GM19043 (cell line): Measurements from ENCODE around the gene ADPRS.

ENCODE experiments used
- ATAC-seq: cut with Tn5 transposase; IDR thresholded peaks from one replicate; pipeline ENCODE4 v1.9.1; 2021; ENCODE audit warnings: low read depth; ENCODE audit not compliant: unreplicated experiment

Gene ADPRS

DNA sequence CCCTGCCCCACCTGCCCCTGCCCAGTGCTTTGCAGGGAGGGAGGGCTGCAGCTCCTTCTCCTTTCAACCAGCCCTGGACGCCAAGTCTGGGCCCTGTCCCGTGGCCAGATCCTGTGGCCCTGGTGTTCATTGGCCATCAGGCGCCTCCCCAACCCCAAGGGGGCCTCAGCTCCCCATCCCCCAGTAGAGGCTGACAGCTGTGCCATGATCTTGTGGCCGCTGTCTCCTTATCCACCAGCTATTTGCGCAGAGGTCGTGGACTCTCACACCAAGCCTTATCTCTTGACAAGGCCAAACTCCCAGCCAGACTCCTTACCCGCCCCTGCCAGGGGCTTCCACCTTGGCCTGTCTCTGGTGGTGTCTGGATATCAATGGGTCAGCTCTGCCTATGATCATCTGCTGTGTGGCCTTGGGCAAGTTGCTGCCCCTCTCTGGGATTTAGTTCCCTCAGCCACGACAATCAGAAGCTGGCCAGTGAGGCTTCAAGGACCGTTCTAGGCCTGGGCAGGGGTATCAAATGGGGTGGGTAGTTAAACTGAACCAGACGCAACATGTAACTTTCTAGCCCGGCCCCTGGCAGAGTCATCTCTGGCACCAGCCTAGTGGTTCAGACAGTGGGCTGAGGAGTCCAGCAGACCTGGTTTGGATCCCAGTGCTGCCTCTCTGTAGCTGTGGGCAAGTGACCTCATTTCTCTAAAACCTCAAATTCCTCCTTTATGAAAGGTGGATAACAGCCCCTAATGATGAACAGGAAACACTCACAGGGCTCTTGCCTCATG lies 39.6 kb downstream of the ADPRS start:
- no peak for ATAC-seq

DNA sequence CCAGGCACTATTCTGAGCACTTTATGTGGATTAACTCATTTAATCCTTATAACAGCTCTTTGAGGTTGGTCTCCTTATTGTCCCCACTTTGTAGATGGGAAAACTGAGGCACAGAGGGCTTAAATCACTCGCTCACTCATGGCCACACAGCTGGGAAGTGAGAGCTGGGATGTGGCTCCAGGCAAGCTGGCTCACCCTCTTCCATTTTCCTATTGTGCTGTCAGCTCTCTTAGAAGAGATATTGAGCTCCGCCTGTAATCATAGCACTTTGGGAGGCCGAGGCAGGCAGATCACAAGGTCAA lies 40.2 kb downstream of the ADPRS start:
- no peak for ATAC-seq

DNA sequence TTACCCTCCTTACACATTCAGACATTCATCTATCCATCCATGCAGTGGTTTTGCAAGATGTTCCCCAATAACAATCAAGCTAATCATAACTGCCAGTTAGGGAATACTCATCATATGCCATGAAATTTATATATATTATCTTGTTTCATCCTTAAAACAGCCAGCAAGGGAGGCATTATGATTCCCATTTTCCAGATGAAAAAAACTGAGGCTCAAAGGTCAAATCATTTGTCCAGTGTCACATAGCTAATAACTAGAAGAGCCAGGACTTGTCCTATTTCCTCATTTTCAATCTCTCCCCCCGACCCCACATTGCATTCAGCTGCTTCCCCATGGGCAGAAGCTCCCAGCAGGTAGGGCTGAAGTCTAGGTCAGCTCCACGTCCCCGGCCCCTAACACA lies 43.3 kb downstream of the ADPRS start:
- ATAC-seq: no peak

DNA sequence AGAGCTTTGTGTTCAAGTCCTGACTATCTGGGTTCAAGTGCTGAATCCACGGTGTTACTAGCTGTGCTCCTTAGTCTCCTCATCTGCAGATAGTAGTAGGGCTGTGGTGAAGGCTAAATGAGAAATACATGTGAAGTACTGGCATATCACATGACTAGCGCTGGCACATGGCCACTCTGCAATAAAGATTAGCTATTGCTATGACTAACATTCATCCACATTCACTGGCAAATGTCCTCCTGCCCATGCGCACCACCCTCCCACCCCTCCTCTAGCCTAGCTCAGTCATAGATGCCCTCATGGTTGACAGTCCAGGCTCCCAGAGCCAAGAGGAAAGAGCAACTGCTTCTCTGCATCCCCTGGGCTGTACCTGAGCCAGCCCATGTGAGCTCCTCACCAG lies 44.8 kb downstream of the ADPRS start:
- ATAC-seq: no peak

DNA sequence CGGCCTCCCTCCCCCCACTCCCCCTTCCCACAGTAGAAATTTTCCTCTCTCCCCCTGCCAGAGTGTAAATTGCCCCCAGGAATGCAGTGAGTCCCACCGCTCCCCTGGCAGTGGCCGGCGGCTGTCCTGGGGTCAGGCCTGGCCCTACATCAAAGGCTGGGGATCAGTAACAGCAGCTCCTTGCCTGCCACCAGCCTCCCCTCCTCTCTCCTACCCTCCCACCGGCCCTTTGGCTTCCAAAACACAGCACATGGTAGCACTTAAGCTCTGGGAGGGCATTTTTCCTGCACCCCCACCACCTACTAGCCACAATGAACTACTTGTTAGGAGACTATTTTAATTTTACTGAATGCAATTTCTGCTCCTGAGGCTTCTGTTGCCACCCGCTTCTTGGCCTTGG lies 45.3 kb downstream of the ADPRS start:
- ATAC-seq: no peak

DNA sequence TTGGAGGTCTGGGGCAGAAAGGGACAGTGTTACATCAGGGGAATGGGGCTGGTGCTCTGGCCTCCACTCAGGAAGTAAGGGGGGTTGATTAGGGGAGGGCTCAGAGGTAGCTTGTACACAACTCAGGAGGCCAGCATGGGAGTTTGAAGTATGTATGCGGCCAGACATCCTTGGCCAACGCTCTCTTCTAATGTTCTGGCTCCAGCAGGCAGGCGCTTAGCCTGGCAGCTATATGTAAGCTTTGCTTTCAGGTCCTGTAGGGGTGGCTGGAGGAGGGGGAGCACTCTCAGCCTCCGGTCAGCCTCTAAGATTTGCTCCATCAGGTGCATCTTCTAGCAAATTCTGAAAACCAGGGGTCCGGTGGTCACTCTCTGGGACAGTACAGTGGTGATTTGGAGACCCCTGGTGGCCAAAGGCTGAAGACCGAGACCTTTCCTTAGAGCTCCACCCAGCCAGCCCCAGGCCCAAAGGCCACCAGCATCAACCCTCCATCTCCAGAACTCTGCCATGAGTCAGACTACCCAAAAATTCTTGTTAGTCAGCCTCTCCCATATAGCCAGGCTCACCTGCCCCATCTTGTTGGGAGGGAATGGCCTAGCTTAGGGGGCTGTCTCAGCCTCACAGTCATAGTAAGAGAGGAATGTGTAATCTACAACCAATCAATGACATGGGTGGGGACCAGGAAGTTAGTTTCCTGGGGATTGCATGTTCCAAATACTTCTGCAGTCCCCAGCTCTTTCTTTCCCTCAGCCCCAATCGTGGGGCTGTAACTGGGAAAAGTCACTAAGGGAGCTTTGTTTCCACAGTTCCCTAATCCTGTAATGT lies 46.0 kb downstream of the ADPRS start:
- ATAC-seq: no peak

DNA sequence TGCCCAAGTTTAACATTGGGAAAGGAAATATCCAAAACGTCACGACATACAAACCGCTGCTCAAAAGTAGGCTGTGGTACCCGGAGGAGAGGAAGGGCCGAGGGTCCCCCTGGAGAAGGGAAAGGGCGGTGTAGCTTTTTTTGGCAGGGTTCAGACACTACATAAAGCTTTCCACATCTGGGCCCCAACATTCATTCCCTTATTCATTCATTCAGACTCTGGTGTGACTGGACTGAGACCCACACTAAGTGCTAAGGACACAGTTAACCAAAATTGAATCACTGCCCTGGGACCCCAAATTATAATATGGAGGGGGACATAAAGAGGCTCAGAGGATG lies 46.6 kb downstream of the ADPRS start:
- no peak for ATAC-seq

DNA sequence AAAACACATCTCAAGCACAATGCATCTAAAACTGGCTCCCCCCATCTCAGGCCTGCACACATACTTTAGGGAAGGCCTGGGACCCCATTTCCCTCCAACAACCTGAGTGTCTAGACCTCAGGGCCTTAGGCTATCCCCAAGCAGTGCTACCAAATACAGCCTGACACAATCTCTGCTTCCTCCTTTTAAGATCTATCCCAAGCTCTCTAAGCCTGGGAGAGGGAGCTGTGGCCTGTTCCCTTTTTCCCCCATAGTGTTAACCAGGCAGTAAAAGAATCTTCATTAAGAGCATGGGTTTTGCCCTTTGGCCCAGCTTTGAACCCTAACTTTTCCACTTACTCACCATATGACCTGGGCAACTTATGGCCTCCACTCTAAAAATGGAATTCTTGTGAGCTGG lies 47.1 kb downstream of the ADPRS start:
- no peak for ATAC-seq

DNA sequence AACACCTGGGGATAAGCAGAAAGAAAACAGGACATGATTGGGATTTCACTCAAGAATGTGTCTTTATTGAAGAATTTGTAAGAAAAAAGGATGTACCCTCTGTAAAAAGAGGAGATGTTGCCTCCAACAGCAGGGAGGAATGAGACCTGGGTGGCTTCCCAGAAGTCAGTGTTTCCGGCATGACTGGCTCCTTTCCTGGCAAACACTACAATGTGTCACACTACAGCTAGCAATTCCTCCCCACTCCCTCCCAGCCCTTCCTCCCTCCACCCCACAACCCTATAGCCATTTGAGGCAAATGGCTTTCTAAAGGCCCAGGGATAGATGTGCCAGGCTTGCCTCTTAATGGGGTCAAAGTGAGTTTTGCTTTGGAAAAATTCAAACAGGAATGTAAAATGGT lies 47.8 kb downstream of the ADPRS start:
- ATAC-seq: no peak

DNA sequence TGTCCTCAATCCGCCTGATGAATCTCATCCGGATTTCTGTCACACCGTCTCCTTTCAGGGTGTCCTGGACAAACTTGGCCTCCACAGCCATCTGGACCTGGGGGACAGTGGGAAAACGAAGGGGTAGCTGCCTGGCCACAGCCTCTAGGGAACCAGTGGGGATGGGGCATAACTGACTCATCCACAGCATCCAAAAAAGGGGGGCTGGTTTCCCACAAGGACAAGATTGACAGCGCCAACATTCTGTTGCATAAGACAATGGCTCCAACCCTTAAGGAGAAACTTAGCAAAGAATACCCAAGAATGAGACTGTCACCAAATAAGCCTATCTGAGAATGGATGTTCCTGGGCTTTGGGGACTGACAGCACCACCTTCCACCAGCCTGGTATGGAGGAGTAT lies 48.5 kb downstream of the ADPRS start:
- ATAC-seq: no peak

DNA sequence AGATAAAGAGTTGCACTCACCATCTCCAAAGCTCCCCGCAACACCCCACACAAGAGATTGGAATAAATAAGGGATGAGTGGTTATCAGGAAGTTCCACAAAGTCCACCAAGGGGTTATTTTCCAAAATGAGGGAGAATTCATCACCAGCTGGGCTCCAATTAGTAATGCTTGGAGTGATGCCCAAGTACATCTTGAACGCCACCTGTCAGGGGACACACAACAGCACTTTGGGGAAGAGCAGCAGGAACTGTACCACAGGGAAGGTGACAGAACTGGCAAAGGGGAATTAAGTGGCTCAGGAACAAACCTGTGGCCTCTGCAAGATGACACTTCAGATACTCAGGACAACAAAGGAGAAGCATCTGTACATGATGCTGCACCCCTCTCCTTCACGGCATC lies 49.1 kb downstream of the ADPRS start:
- ATAC-seq: no peak

DNA sequence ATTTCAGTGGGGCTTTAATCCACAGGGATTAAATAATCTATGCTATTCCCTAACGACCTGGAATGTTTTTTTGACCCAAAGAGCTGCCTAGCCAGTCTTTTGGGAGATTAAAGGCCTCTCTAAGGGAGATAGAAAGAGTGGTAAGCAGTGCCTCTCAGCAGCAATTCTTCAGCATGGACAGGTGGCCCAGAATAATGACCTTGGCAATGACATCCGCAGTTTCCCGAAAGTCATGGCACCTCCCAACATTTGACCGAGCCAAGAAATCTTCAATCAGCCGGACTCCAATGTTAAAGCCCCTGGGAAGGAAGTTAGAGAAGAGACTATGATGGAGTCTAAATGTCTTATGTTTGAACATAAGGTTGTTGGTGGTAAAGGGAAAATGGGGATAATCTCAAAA lies 50.8 kb downstream of the ADPRS start:
- ATAC-seq: no peak

DNA sequence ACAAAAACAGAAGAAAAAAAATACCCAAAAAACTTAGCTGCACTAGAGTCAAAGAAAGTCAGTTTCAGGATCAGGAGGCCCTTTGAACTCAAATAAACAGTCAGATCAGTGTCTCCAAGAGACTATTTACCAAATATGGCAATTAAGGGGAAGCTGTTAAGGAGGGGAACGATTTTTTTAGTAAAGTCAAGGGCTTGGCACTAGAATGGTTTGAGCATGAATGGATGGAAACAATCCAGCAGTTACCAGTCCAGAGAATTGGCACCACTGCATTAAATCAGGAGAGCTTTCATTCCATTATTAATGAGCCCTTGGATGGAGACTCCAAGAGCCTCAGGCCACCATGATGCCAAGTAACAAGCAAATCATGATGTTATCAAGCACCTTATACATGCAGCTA lies 53.4 kb downstream of the ADPRS start:
- ATAC-seq: no peak

DNA sequence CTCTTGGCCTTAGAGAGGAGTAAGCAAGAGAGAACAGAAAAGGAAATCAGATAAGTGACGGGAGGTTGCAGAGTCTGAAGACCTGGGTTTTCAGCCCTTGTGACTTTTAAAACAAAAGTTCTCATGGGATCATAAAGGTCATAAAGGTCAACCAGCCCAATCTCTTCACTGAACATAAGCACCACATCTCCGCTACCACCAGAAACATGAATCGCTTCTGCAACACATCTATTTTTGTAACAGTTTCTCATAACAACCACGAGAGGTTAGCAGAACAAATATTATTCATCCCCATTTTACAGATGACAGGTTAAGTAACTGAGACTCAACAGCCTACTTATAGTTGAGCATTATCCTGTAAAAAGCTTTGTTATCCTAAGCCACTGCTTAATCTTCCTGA lies 54.7 kb downstream of the ADPRS start:
- no peak for ATAC-seq
